Measurements from ENCODE around the gene TRIM45. TPM values are rescaled to one million over a fixed set of nuclear protein-coding genes. Genes with fewer than 3 reads are reported as not detected.

TRIM45 gene
- total and polyA plus RNA-seq, 2 of the 13 experiments (the other 11 are each of a cell fraction or from before 2014, with no cell fraction given), result 1.9 to 2.3 TPM

DNA sequence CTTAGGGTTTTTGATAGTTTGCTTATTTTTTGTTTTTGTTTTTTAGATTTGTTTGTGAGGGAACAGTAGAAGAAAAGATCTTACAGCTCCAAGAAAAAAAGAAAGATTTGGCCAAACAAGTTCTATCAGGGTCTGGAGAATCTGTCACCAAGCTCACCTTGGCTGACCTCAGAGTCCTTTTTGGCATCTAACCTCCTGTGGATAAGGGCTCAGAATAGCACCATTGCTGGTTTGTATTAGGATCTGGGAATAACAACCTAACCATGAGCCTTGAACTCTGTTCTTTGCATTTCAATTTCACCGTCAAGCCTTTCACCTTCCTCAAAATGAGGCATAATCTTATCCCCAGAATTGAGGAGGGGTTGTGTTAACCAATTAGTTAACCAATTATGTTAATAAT, 20.2 kb downstream of the TRIM45 start:
- Histone ChIP-seq H3K9ac (ENCODE audit: insufficient read depth, low read depth, low read length) (no peak overlapping the region), H3K9me3 (ENCODE audit: low read length) (no peaks in the 10 kb centered on the region), H3K79me2 (ENCODE audit: insufficient read depth, low read length) (no peaks in the 10 kb centered on the region), H3K27me3 (ENCODE audit: control insufficient read depth in 1 of 2, insufficient read depth in 2 of 2, low read length in 2 of 2) (no peaks in the 10 kb centered on the region), H4K20me1 (ENCODE audit: insufficient read depth, low read length) (no peaks in the 10 kb centered on the region), H3K4me2 (ENCODE audit: low read depth, low read length) (no peak overlapping the region), H3K4me1 (ENCODE audit: insufficient read depth, low read length) (0 out of 2 replicates have a peak, but pooled peaks cover 7% of the 10 kb centered on the region), H3K27ac (ENCODE audit: extremely low read length, insufficient read depth, low read length) (no peak overlapping the region), H2AFZ (ENCODE audit: low read length) (no peak overlapping the region), H3K4me3 (replicated peaks in 1 of 3; ENCODE audit: insufficient read depth in 1 of 3, low read depth in 2 of 3, low read length in 3 of 3) (no peak overlapping the region), H3K36me3 (replicated peaks in 1 of 2; ENCODE audit: control insufficient read depth in 1 of 2, insufficient read depth in 2 of 2, low read length in 2 of 2) (peaks cover 10 to 42% of the 10 kb centered on the region in 2 experiments)
- 95% methylated on average over 1 of the region's 1 CpG for WGBS (ENCODE audit: low lambda C conversion rate)
- intact Hi-C loops (cut with micrococcal nuclease; ENCODE audit: unreplicated experiment), result no loop called here
- DNase-seq (ENCODE audit: low spot score) (no peak), FAIRE-seq (no peak), ATAC-seq (no peak)
- TF ChIP-seq NCOR1 (IDR thresholded peaks at IDR 0.05; ENCODE audit: borderline replicate concordance, low read length) (no peak), KAT8 (CRISPR knock-in tag; IDR thresholded peaks at IDR 0.05) (no peak), ZNF20 (CRISPR knock-in tag; IDR thresholded peaks at IDR 0.05) (no peak), FOXC1 (CRISPR knock-in tag; IDR thresholded peaks at IDR 0.05; ENCODE audit: borderline replicate concordance) (no peak), MYNN (CRISPR knock-in tag; IDR thresholded peaks at IDR 0.05; ENCODE audit: low read depth) (no peak), MBD4 (IDR thresholded peaks at IDR 0.05; ENCODE audit: borderline replicate concordance, low read length) (no peak), ZFY (CRISPR knock-in tag; IDR thresholded peaks at IDR 0.05) (no peak), CBX1 (IDR thresholded peaks at IDR 0.05; ENCODE audit: low read depth) (no peak)
- TF ChIP-seq, protein P1, sequence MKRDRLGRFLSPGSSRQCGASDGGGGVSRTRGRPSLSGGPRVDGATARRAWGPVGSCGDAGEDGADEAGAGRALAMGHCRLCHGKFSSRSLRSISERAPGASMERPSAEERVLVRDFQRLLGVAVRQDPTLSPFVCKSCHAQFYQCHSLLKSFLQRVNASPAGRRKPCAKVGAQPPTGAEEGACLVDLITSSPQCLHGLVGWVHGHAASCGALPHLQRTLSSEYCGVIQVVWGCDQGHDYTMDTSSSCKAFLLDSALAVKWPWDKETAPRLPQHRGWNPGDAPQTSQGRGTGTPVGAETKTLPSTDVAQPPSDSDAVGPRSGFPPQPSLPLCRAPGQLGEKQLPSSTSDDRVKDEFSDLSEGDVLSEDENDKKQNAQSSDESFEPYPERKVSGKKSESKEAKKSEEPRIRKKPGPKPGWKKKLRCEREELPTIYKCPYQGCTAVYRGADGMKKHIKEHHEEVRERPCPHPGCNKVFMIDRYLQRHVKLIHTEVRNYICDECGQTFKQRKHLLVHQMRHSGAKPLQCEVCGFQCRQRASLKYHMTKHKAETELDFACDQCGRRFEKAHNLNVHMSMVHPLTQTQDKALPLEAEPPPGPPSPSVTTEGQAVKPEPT (CRISPR knock-in tag; IDR thresholded peaks at IDR 0.05; ENCODE audit: low read depth), result no peak
- TF ChIP-seq, protein P2, sequence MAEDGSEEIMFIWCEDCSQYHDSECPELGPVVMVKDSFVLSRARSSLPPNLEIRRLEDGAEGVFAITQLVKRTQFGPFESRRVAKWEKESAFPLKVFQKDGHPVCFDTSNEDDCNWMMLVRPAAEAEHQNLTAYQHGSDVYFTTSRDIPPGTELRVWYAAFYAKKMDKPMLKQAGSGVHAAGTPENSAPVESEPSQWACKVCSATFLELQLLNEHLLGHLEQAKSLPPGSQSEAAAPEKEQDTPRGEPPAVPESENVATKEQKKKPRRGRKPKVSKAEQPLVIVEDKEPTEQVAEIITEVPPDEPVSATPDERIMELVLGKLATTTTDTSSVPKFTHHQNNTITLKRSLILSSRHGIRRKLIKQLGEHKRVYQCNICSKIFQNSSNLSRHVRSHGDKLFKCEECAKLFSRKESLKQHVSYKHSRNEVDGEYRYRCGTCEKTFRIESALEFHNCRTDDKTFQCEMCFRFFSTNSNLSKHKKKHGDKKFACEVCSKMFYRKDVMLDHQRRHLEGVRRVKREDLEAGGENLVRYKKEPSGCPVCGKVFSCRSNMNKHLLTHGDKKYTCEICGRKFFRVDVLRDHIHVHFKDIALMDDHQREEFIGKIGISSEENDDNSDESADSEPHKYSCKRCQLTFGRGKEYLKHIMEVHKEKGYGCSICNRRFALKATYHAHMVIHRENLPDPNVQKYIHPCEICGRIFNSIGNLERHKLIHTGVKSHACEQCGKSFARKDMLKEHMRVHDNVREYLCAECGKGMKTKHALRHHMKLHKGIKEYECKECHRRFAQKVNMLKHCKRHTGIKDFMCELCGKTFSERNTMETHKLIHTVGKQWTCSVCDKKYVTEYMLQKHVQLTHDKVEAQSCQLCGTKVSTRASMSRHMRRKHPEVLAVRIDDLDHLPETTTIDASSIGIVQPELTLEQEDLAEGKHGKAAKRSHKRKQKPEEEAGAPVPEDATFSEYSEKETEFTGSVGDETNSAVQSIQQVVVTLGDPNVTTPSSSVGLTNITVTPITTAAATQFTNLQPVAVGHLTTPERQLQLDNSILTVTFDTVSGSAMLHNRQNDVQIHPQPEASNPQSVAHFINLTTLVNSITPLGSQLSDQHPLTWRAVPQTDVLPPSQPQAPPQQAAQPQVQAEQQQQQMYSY (CRISPR knock-in tag; IDR thresholded peaks at IDR 0.05), result no peak
- ChIA-PET CTCF (ENCODE audit: low intra/inter-chr PET ratio, low total read pairs) (no interaction called here), POLR2A (no interaction called here)
- in situ Hi-C loops (cut with HindIII; ENCODE audit: extremely low pct_ligation_motif_present, low pct_unique_long_range_greater_than_20kb), result no loop called here
- BruUV-seq (replicated peaks), result no TSS peak

All from HepG2 (cell line).